Measurements from ENCODE around the gene BTBD17. TPM values are rescaled to one million over a fixed set of nuclear protein-coding genes. Genes with fewer than 3 reads are reported as not detected.

The BTBD17 gene
- total and polyA plus RNA-seq, 2 experiments from 2014 or later = 1.9 to 5.0 TPM

GRCh38 chr17:74394275-74394950 is 32.7 kb upstream of the BTBD17 start:
- ATAC-seq = no peak
- Histone ChIP-seq H3K27me3 (ENCODE audit: insufficient read depth) (no peaks in the 10 kb centered on the region), H3K4me2 (no peak overlapping the region), H2AFZ (no peak overlapping the region; the same call in 1 of the 2 replicates), H3F3A (replicated peaks; ENCODE audit: low read depth) (no peaks in the 10 kb centered on the region), H3K79me2 (replicated peaks; ENCODE audit: insufficient read depth) (no peaks in the 10 kb centered on the region), H3K4me1 (ENCODE audit: insufficient read depth) (no peaks in the 10 kb centered on the region; the same call in 1 of the 2 replicates), H3K36me3 (ENCODE audit: insufficient read depth) (no peaks in the 10 kb centered on the region), H4K20me1 (replicated peaks; ENCODE audit: insufficient read depth) (no peaks in the 10 kb centered on the region), H3K4me3 (no peak overlapping the region), H3K27ac (ENCODE audit: low read depth) (no peak overlapping the region), H3K9me2 (ENCODE audit: insufficient read depth) (no peaks in the 10 kb centered on the region)
- Mint-ChIP-seq H3K36me3 (ENCODE audit: low read depth) (no peaks in the 10 kb centered on the region), H3K9me3 (peaks cover 4% of the 10 kb centered on the region; the same call in 2 of the 3 replicates), H3K27me3 (ENCODE audit: insufficient read depth, low read depth, poor library complexity) (peaks cover 10% of the 10 kb centered on the region), H3K4me3 (no peak overlapping the region; the same call in 2 of the 3 replicates), H3K4me1 (peaks cover 19% of the 10 kb centered on the region; the same call in 2 of the 3 replicates), H3K27ac (peak overlapping the region; percentile 26; the same call in 1 of the 2 replicates)
- DNase-seq (ENCODE audit: low spot score) = no peak
- TF ChIP-seq ZNF462 (CRISPR knock-in tag; IDR thresholded peaks at IDR 0.05) (no peak), EZH2 (IDR thresholded peaks at IDR 0.05; ENCODE audit: low read depth, unreplicated experiment) (no peak), ETS1 (IDR thresholded peaks at IDR 0.05) (no peak)

All from GM23338 (cell line).